Osteoblast (primary cell): Measurements from ENCODE around the gene DDX49. TPM values are rescaled to one million over a fixed set of nuclear protein-coding genes. Genes with fewer than 3 reads are reported as not detected.

Experiments
- DNase-seq: peaks from one replicate; pipeline ENCODE4 v3.0.0; 2011; ENCODE audit warnings: low spot score, mixed read lengths; ENCODE audit not compliant: insufficient read length; ENCODE audit errors: missing footprints
- H2AFZ ChIP-seq: 2 replicates; pipeline ENCODE4 v1.6.0; 2011; ENCODE audit warnings: mild to moderate bottlenecking, low read length
- H3K27ac ChIP-seq: 2 replicates; pipeline ENCODE4 v1.5.1; 2011; ENCODE audit warnings: mild to moderate bottlenecking, low read depth, low read length, moderate library complexity
- H3K27me3 ChIP-seq: 2 replicates; pipeline ENCODE4 v1.6.0; 2012; ENCODE audit warnings: mild to moderate bottlenecking, control low read depth, inconsistent platforms, low read length, moderate library complexity; ENCODE audit not compliant: insufficient read depth
- H3K36me3 ChIP-seq: 2 replicates; pipeline ENCODE4 v1.5.1; 2011; ENCODE audit warnings: mild to moderate bottlenecking, low read length, control low read depth, moderate library complexity; ENCODE audit not compliant: insufficient read depth
- H3K4me1 ChIP-seq: 2 replicates; pipeline ENCODE4 v1.5.1; 2011; ENCODE audit warnings: mild to moderate bottlenecking, low read length, control low read depth, moderate library complexity; ENCODE audit not compliant: insufficient read depth
- H3K4me2 ChIP-seq: 2 replicates; pipeline ENCODE4 v1.6.0; 2011; ENCODE audit warnings: mild to moderate bottlenecking, low read length; ENCODE audit not compliant: insufficient read depth
- H3K4me3 ChIP-seq: fragments of 200-600 bp; sonication (generic); 3 replicates; pipeline ENCODE4 v1.5.1; 2012; ENCODE audit warnings: mild to moderate bottlenecking, low read length, inconsistent platforms; ENCODE audit not compliant: insufficient read depth
- H3K79me2 ChIP-seq: 2 replicates; pipeline ENCODE4 v1.6.0; 2012; ENCODE audit warnings: mild to moderate bottlenecking, low read length, control low read depth, inconsistent platforms; ENCODE audit not compliant: insufficient read depth
- H3K9me3 ChIP-seq: 2 replicates; pipeline ENCODE4 v1.5.1; 2011; ENCODE audit warnings: low read depth, low read length, control low read depth
- H4K20me1 ChIP-seq: 2 replicates; pipeline ENCODE4 v1.6.0; 2012; ENCODE audit warnings: mild to moderate bottlenecking, low read length, control low read depth; ENCODE audit not compliant: insufficient read depth
- total RNA-seq: library from RNA; depleted of rRNA; stranded (reverse); fragments of >200 nt; gene quantifications from 2 replicates; pipeline ENCODE4 v1.2.3, GENCODE V29; 2012
- TF ChIP-seq, protein P1 (sequence below): IDR thresholded peaks from 2 replicates; pipeline ENCODE4 v1.5.1; 2011; ENCODE audit warnings: mild to moderate bottlenecking, low read depth, low read length, moderate library complexity; ENCODE audit errors: extremely low read depth

DDX49 gene, protein sequence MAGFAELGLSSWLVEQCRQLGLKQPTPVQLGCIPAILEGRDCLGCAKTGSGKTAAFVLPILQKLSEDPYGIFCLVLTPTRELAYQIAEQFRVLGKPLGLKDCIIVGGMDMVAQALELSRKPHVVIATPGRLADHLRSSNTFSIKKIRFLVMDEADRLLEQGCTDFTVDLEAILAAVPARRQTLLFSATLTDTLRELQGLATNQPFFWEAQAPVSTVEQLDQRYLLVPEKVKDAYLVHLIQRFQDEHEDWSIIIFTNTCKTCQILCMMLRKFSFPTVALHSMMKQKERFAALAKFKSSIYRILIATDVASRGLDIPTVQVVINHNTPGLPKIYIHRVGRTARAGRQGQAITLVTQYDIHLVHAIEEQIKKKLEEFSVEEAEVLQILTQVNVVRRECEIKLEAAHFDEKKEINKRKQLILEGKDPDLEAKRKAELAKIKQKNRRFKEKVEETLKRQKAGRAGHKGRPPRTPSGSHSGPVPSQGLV
- total RNA-seq = 46.7 and 52.5 TPM in 2 replicates

DNA sequence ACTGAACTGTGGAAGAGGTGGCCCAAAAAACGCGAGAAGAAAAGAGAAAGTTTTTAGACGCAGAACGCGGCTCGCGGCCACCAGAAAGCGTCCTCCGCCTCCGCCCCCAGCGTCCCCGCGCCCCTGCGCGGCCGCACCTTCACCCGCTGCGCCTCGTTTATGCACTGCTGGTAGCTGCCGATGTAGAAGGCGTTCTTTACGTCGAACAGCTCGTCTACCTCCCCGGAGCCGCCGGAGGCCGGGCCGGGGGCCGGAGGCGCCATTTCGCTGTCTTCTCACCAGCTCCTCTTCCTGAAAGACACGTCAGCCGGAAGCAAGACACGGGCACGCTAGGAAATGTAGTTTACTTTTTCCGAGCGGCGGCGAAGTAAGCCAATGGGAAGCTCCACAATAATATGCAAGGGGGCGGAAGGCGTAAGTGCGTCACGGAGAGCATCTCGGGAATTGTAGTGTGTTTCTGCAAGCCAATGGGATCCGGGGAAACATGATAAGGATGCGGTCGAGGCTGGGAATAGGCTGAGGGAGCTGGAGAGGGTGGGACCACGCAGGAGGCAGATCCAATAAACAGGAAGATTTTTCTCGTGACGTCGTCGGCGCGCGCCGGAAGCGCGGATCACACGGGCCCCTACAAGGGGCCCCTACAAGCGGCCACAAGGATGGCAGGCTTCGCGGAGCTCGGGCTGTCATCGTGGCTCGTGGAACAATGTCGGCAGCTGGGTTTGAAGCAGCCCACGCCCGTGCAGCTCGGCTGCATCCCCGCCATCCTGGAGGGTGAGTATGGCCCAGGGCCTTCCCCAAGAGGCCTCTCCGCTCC, at the start of gene DDX49, which contains the start of gene COPE:
DDX49 (plus strand) TSS at position 630 of the 814 bp plus-strand sequence; CDS start at position 657, 27 bp downstream.
COPE (minus strand) TSS at position 302 of the 814 bp plus-strand sequence; CDS start at position 263, 39 bp downstream.
- peak; percentile 100 for DNase-seq
- H3K9me3 ChIP-seq = no peaks in the 10 kb centered on the region
- peaks cover 28% of the 10 kb centered on the region for H3K36me3 ChIP-seq
- TF ChIP-seq, protein P1, sequence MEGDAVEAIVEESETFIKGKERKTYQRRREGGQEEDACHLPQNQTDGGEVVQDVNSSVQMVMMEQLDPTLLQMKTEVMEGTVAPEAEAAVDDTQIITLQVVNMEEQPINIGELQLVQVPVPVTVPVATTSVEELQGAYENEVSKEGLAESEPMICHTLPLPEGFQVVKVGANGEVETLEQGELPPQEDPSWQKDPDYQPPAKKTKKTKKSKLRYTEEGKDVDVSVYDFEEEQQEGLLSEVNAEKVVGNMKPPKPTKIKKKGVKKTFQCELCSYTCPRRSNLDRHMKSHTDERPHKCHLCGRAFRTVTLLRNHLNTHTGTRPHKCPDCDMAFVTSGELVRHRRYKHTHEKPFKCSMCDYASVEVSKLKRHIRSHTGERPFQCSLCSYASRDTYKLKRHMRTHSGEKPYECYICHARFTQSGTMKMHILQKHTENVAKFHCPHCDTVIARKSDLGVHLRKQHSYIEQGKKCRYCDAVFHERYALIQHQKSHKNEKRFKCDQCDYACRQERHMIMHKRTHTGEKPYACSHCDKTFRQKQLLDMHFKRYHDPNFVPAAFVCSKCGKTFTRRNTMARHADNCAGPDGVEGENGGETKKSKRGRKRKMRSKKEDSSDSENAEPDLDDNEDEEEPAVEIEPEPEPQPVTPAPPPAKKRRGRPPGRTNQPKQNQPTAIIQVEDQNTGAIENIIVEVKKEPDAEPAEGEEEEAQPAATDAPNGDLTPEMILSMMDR = no peak
- peaks cover 14% of the 10 kb centered on the region for H3K4me1 ChIP-seq
- peak within 1 kb of the TSS; percentile 86 for H3K4me3 ChIP-seq
- H3K79me2 ChIP-seq = peaks cover 73% of the 10 kb centered on the region
- H3K4me2 ChIP-seq = peak within 1 kb of the TSS; percentile 93
- no peaks in the 10 kb centered on the region for H3K27me3 ChIP-seq
- H4K20me1 ChIP-seq = peaks cover 28% of the 10 kb centered on the region
- peak within 1 kb of the TSS; percentile 93 for H3K27ac ChIP-seq
- peak within 1 kb of the TSS; percentile 81 for H2AFZ ChIP-seq

DNA sequence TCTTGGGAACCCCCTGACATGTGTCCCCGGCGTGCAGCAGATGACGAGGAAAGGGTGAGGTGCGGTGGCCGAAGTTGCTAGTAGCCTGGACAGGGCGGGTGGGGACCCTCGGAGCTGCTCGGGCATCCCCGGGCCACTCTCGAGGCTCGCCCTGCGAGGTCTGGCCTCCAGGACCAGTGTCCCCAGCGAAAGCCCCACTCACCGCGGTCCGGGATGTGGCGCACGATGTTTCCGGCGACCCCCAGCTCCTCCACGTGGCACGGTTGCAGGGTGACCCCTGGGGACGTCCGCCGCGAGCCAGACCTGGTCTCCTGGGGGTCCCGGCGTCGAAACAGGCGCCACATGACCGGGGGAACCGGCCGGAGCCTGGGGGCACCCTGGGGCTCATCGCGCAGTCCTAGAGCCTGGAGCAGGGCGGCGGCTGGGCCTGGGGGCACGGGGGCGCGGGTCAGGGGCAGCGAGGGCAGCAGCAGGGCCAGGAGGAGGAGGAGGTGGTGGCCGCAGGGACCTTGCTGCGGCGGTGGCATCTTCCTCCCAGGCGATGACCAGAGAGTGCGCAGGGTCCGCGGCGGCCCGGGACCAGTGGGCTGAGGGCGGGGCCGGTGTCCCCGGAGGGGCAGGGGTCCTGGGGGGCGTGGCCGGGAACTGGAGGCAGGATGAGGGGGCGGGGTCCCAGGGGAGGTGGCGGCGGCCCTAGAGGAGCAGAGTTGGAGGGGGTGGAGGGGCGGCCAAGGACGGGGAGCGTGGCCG, 49.6 kb upstream of the DDX49 start:
- Histone ChIP-seq H3K9me3 (no peaks in the 10 kb centered on the region), H3K27me3 (no peaks in the 10 kb centered on the region), H3K79me2 (no peaks in the 10 kb centered on the region), H3K4me2 (no peak overlapping the region), H3K36me3 (peaks cover 32% of the 10 kb centered on the region), H3K27ac (no peak overlapping the region), H4K20me1 (peaks cover 31% of the 10 kb centered on the region), H3K4me1 (no peaks in the 10 kb centered on the region), H3K4me3 (no peak overlapping the region), H2AFZ (no peak overlapping the region)
- TF ChIP-seq, protein P1 = no peak
- DNase-seq = no peak

DNA sequence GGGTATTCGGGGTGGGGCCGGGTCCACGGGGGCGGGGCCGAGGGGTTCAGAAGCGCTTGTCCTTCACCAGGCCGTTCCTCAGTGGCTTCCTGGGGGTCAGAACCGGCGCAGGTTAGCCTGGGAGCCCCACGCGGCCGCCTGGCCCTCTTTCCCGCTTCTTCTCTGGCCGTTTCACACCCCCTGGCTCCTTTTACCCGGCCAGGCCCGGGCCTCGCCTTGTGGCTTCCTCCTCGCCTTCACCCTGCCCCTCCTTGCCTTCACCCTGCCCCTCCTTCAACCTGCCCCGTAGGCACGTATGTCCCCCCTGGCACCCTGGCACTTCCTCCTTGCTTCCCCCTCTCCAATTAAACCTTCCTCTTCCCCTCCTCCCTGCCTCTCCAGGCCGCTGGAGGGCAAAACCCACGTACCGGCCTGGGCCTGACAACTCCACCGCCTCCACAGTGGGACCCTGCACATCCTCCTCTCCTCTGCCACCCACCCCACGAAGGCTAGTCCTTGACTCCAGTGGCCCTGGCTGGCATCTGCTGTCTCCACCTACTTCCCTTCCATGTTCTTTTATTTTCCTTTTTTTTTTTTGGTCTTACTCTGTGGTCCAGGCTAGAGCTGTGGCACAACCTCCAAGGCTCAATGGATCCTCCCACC, 48.9 kb upstream of the DDX49 start:
- DNase-seq = no peak

More for the DNA sequence above, 48.9 kb upstream of the DDX49 start:
- Histone ChIP-seq H3K36me3 (peaks cover 25% of the 10 kb centered on the region), H3K79me2 (no peaks in the 10 kb centered on the region), H3K27me3 (no peaks in the 10 kb centered on the region), H3K27ac (no peak overlapping the region), H2AFZ (no peak overlapping the region), H3K9me3 (no peaks in the 10 kb centered on the region), H3K4me3 (no peak overlapping the region), H3K4me1 (no peaks in the 10 kb centered on the region), H3K4me2 (no peak overlapping the region), H4K20me1 (peaks cover 30% of the 10 kb centered on the region)
- TF ChIP-seq, protein P1 = no peak
